K562 (cell line): ENCODE data around the gene PCBD2. TPM values are rescaled to one million over a fixed set of nuclear protein-coding genes. Genes with fewer than 3 reads are reported as not detected.

Source experiments
- CBX8 ChIP-seq: fragments of 200-600 bp; sonication (generic); IDR thresholded peaks from 2 replicates; pipeline ENCODE4 v1.6.1; 2012; ENCODE audit warnings: borderline replicate concordance, mixed run types, low read depth, mild to moderate bottlenecking, moderate library complexity, mixed read lengths, low read length, control low read depth, inconsistent platforms; ENCODE audit not compliant: poor library complexity, severe bottlenecking; ENCODE audit errors: extremely low read depth
- CHD4 ChIP-seq: fragments of 200-600 bp; sonication (generic); IDR thresholded peaks from 3 replicates; pipeline ENCODE4 v1.6.1; 2012; ENCODE audit warnings: low read depth, mild to moderate bottlenecking, mixed read lengths, low read length, inconsistent platforms; ENCODE audit not compliant: insufficient read depth, insufficient replicate concordance, poor library complexity, severe bottlenecking
- ESRRB ChIP-seq: fragments of 250-450 bp; sonication (Bioruptor Pico); IDR thresholded peaks from 2 replicates; pipeline ENCODE4 v1.5.0; 2020; ENCODE audit warnings: mild to moderate bottlenecking, moderate library complexity, borderline replicate concordance
- ETV5 ChIP-seq: sonication (generic); formaldehyde crosslinking; IDR thresholded peaks from 2 replicates; pipeline ENCODE4 v1.4.0; 2020; ENCODE audit warnings: low read depth, mild to moderate bottlenecking, missing genetic modification reagents
- HDAC8 ChIP-seq: fragments of 450-650 bp; IDR thresholded peaks from 2 replicates; pipeline ENCODE4 v1.6.1; 2016; ENCODE audit warnings: mild to moderate bottlenecking, missing genetic modification characterization, moderate library complexity, missing compliant biosample characterization
- MCM5 ChIP-seq: fragments of 450-650 bp; IDR thresholded peaks from 2 replicates; pipeline ENCODE4 v1.6.1; 2016; ENCODE audit warnings: low read depth
- NFYB ChIP-seq: IDR thresholded peaks from 2 replicates; pipeline ENCODE4 v1.6.1; 2011; ENCODE audit warnings: mild to moderate bottlenecking, moderate library complexity; ENCODE audit not compliant: insufficient read length; ENCODE audit errors: extremely low read depth
- NR2C1 ChIP-seq, 2 experiments: fragments of 450-650 bp; IDR thresholded peaks; 2 replicates each; pipeline ENCODE4 v1.6.1; 2017; ENCODE audit warnings: mild to moderate bottlenecking in 2 of 2, antibody characterized with exemption in 1 of 2, inconsistent platforms in 1 of 2, missing compliant biosample characterization in 1 of 2, missing genetic modification characterization in 1 of 2
- POLR2AphosphoS2 ChIP-seq: IDR thresholded peaks from 2 replicates; pipeline ENCODE4 v1.6.1; 2012; ENCODE audit warnings: low read length, improper control_type of control experiment
- TAF1 ChIP-seq: IDR thresholded peaks from 2 replicates; pipeline ENCODE4 v1.6.1; 2011; ENCODE audit warnings: mild to moderate bottlenecking, low read length, moderate library complexity; ENCODE audit not compliant: insufficient read depth, control insufficient read depth, severe bottlenecking; ENCODE audit errors: extremely low read depth
- TAF7 ChIP-seq: fragments of 450-650 bp; IDR thresholded peaks from 2 replicates; pipeline ENCODE4 v1.6.1; 2016; ENCODE audit warnings: missing genetic modification characterization, missing compliant biosample characterization
- ZNF133 ChIP-seq: fragments of 250-450 bp; sonication (Bioruptor Pico); IDR thresholded peaks from 2 replicates; pipeline ENCODE4 v1.4.0; 2020; ENCODE audit warnings: mild to moderate bottlenecking
- polyA plus RNA-seq, 8 experiments: library from polyadenylated mRNA; depleted of rRNA in 4 of 8; stranded (reverse) in 5 of 8; unstranded in 3 of 8; fragments of >200 nt; fragmentation: Nextera tagmentation in 2 of 8; fragmentation: Illumina TruSeq in 1 of 8; extraction: Ambion mirVana in 2 of 8; extraction: Trizol in 1 of 8; gene quantifications; 2 replicates each; pipeline versions ENCODE4 v1.2.1 to v1.2.3, GENCODE V29; 2011 to 2014; ENCODE audit warnings: inconsistent platforms in 1 of 8, missing spikeins in 1 of 8
- total RNA-seq, 7 experiments: library from RNA; depleted of rRNA in 6 of 7; stranded (reverse); fragments of >200 nt in 6 of 7; fragmentation: Illumina TruSeq in 2 of 7; extraction: Trizol in 2 of 7; gene quantifications; 2 replicates each; pipeline versions ENCODE4 v1.2.1 to v1.2.3, GENCODE V29; 2011 to 2021; ENCODE audit warnings: low replicate concordance in 1 of 7
- TF ChIP-seq, protein P1 (sequence below): fragments of 150-350 bp; IDR thresholded peaks from 2 replicates; pipeline ENCODE4 v1.6.1; 2014; ENCODE audit warnings: low read depth, mild to moderate bottlenecking, low read length, borderline replicate concordance
- TF ChIP-seq, protein P2 (sequence below), 2 experiments: fragments of 450-650 bp; IDR thresholded peaks; 2 replicates each; pipeline ENCODE4 v1.6.1; 2016; ENCODE audit warnings: mild to moderate bottlenecking in 2 of 2, borderline replicate concordance in 1 of 2, low read depth in 1 of 2, moderate library complexity in 1 of 2

The PCBD2 gene
- total and polyA plus RNA-seq, 9 of the 15 experiments (the other 6 are each of a cell fraction or from before 2014, with no cell fraction given): 5.2 to 13.8 (median 7.8) TPM

GRCh38 chr5:134873987-134874830, 30.7 kb upstream of the PCBD2 start, which contains the start of gene TXNDC15 (continued):
- TF ChIP-seq POLR2AphosphoS2 (no peak), CBX8 (no peak), ESRRB (CRISPR knock-in tag) (no peak), HDAC8 (no peak), NFYB (no peak), NR2C1 (IDR thresholded peaks at IDR 0.05) (peak; percentile 82), NR2C1 (tag; IDR thresholded peaks at IDR 0.05) (peak; percentile 74), CHD4 (no peak), ETV5 (CRISPR knock-in tag) (peak; percentile 73), TAF1 (peak; percentile 94), MCM5 (no peak), ZNF133 (CRISPR knock-in tag) (no peak), TAF7 (peak; percentile 94)
- TF ChIP-seq, protein P1, sequence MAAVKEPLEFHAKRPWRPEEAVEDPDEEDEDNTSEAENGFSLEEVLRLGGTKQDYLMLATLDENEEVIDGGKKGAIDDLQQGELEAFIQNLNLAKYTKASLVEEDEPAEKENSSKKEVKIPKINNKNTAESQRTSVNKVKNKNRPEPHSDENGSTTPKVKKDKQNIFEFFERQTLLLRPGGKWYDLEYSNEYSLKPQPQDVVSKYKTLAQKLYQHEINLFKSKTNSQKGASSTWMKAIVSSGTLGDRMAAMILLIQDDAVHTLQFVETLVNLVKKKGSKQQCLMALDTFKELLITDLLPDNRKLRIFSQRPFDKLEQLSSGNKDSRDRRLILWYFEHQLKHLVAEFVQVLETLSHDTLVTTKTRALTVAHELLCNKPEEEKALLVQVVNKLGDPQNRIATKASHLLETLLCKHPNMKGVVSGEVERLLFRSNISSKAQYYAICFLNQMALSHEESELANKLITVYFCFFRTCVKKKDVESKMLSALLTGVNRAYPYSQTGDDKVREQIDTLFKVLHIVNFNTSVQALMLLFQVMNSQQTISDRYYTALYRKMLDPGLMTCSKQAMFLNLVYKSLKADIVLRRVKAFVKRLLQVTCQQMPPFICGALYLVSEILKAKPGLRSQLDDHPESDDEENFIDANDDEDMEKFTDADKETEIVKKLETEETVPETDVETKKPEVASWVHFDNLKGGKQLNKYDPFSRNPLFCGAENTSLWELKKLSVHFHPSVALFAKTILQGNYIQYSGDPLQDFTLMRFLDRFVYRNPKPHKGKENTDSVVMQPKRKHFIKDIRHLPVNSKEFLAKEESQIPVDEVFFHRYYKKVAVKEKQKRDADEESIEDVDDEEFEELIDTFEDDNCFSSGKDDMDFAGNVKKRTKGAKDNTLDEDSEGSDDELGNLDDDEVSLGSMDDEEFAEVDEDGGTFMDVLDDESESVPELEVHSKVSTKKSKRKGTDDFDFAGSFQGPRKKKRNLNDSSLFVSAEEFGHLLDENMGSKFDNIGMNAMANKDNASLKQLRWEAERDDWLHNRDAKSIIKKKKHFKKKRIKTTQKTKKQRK: no peak
- TF ChIP-seq, protein P2, sequence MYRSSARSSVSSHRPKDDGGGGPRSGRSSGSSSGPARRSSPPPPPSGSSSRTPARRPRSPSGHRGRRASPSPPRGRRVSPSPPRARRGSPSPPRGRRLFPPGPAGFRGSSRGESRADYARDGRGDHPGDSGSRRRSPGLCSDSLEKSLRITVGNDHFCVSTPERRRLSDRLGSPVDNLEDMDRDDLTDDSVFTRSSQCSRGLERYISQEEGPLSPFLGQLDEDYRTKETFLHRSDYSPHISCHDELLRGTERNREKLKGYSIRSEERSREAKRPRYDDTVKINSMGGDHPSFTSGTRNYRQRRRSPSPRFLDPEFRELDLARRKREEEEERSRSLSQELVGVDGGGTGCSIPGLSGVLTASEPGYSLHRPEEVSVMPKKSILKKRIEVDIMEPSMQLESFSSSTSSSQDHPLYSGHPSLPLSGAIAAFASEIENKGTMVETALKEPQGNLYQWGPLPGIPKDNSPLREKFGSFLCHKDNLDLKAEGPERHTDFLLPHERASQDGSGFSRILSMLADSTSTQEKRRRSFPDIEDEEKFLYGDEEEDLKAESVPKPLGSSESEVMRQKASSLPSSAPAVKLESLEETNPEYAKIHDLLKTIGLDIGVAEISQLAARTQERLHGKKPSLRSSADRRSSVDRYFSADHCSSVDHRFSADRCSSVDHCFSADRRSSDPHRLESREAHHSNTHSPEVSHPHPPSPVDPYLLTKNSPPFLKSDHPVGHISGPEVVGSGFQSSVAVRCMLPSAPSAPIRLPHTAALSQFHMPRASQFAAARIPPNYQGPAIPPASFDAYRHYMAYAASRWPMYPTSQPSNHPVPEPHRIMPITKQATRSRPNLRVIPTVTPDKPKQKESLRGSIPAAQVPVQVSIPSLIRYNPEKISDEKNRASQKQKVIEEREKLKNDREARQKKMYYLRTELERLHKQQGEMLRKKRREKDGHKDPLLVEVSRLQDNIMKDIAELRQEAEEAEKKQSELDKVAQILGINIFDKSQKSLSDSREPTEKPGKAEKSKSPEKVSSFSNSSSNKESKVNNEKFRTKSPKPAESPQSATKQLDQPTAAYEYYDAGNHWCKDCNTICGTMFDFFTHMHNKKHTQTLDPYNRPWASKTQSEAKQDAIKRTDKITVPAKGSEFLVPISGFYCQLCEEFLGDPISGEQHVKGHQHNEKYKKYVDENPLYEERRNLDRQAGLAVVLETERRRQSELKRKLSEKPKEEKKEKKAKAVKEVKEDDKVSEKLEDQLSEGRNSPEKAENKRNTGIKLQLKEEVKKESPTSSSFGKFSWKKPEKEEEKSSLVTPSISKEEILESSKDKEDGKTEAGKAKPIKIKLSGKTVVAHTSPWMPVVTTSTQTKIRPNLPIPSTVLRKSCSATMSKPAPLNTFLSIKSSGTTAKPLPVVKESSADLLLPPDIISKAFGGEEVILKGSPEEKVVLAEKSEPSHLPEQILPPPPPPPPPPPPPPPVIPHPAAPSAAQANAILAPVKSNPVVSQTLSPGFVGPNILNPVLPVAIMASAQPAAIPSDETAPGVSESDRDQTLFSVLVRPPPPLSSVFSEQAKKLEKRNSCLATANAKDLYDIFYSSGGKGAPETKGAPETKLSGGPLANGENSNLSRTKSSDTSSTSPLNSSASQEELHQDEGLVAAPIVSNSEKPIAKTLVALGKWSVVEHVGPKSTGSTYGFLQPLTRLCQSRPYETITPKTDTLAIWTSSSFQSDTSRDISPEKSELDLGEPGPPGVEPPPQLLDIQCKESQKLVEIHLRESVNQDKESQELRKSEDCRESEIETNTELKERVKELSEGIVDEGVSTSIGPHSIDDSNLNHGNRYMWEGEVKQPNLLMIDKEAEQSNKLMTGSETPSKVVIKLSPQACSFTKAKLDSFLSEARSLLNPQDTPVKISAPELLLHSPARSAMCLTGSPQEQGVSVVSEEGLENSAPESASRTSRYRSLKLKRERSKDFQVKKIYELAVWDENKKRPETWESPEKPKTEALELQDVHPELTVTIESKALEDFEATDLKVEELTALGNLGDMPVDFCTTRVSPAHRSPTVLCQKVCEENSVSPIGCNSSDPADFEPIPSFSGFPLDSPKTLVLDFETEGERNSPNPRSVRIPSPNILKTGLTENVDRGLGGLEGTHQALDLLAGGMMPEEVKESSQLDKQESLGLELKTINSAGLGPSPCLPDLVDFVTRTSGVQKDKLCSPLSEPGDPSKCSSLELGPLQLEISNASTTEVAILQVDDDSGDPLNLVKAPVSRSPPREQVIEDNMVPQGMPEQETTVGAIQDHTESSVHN (IDR thresholded peaks at IDR 0.05; ENCODE audit: borderline replicate concordance in 1 of 2, low read depth in 1 of 2): no peak
